Gastrocnemius medialis (tissue), 4 donors: ENCODE results near the gene PRRT4. TPM values are rescaled to one million over a fixed set of nuclear protein-coding genes. Genes with fewer than 3 reads are reported as not detected.

ENCODE experiments used
- ATAC-seq, 2 donors: fragments of 150-250 bp; one replicate each; pipeline ENCODE4 v1.9.1; 2016
- DNase-seq, 2 donors: peaks; one replicate each; pipeline ENCODE4 v3.0.0-alpha.2; 2019
- H3K27ac ChIP-seq, 4 donors: fragments of 200-600 bp; sonication (generic); 1 replicate in 1 of 4; 2 replicates in 3 of 4; pipeline ENCODE4 v1.5.1; 2016 to 2018; ENCODE audit warnings: mild to moderate bottlenecking in 2 of 4, moderate library complexity in 1 of 4
- H3K27me3 ChIP-seq, 3 donors: fragments of 200-600 bp; sonication (generic) in 2 of 3; 1 replicate in 1 of 3; 2 replicates in 2 of 3; pipeline versions ENCODE4 v1.5.1 to v1.6.0; 2016 to 2019; ENCODE audit warnings: mild to moderate bottlenecking in 1 of 3, moderate library complexity in 1 of 3
- H3K36me3 ChIP-seq, 2 donors: fragments of 200-600 bp; sonication (generic) in 1 of 2; one replicate each; pipeline ENCODE4 v1.5.1; 2017 to 2018
- H3K4me1 ChIP-seq, 2 donors: fragments of 200-600 bp; sonication (generic) in 1 of 2; one replicate each; pipeline ENCODE4 v1.5.1; 2016 to 2017; ENCODE audit warnings: mild to moderate bottlenecking in 2 of 2
- H3K4me3 ChIP-seq, 4 donors: fragments of 200-600 bp; sonication (generic) in 3 of 4; 1 replicate in 1 of 4; 2 replicates in 3 of 4; pipeline ENCODE4 v1.5.1; 2016 to 2019; ENCODE audit warnings: mild to moderate bottlenecking in 2 of 4
- H3K9me3 ChIP-seq, 3 donors: fragments of 200-600 bp; sonication (generic) in 2 of 3; 1 replicate in 1 of 3; 2 replicates in 2 of 3; pipeline ENCODE4 v1.5.1; 2016 to 2019
- POLR2A ChIP-seq, 2 donors: fragments of 450-650 bp; IDR thresholded peaks; one replicate each; pipeline ENCODE4 v1.6.1; 2017; ENCODE audit warnings: antibody characterized with exemption in 2 of 2, mild to moderate bottlenecking in 2 of 2, moderate library complexity in 2 of 2
- in situ Hi-C, 4 donors: fragments of 200-750 bp; cut with MboI; loops; one replicate each; pipeline versions ENCODE4 v1.15.0 to v1.8.0; 2017; ENCODE audit warnings: low sequenced_read_pairs in 4 of 4
- intact Hi-C: fragments of 100-400 bp; cut with DNase I; formaldehyde crosslinking; loops from one replicate; pipeline ENCODE4 v1.15.1; 2023; ENCODE audit warnings: low total_unique reads
- total RNA-seq, 4 donors: library from RNA; depleted of rRNA; stranded (reverse); fragments of >200 nt; gene quantifications; one replicate each; pipeline versions ENCODE4 v1.1.0 to v1.2.3, GENCODE V29; 2016
- TF ChIP-seq, protein P1 (sequence below), 5 experiments: fragments of 450-650 bp in 3 of 5; fragments of 200-600 bp in 2 of 5; sonication (generic) in 2 of 5; IDR thresholded peaks in 4 of 5; conservative IDR thresholded peaks in 1 of 5; 1 replicate in 4 of 5; 2 replicates in 1 of 5; pipeline ENCODE4 v1.5.1; 2016 to 2019; ENCODE audit warnings: antibody characterized with exemption in 5 of 5, mild to moderate bottlenecking in 3 of 5, moderate library complexity in 3 of 5

The PRRT4 gene
- total RNA-seq, 4 donors from 2014 or later, result 0.22 to 2.2 (median 0.64) TPM

- Histone ChIP-seq H3K27me3 (peaks cover 0 to 4% (median 4%) of the 10 kb centered on the region in 3 donors), H3K36me3 (no peaks in the 10 kb centered on the region), H3K27ac (peak overlapping the region in 2 of 4 donors; percentile 41 to 43), H3K4me1 (peaks cover 11 to 20% of the 10 kb centered on the region in 2 donors), H3K4me3 (peak overlapping the region; percentile 54 to 71 (median 57)), H3K9me3 (no peaks in the 10 kb centered on the region)
- intact Hi-C loops (no loop called here), in situ Hi-C loops (no loop called here)
- TF ChIP-seq, protein P1, sequence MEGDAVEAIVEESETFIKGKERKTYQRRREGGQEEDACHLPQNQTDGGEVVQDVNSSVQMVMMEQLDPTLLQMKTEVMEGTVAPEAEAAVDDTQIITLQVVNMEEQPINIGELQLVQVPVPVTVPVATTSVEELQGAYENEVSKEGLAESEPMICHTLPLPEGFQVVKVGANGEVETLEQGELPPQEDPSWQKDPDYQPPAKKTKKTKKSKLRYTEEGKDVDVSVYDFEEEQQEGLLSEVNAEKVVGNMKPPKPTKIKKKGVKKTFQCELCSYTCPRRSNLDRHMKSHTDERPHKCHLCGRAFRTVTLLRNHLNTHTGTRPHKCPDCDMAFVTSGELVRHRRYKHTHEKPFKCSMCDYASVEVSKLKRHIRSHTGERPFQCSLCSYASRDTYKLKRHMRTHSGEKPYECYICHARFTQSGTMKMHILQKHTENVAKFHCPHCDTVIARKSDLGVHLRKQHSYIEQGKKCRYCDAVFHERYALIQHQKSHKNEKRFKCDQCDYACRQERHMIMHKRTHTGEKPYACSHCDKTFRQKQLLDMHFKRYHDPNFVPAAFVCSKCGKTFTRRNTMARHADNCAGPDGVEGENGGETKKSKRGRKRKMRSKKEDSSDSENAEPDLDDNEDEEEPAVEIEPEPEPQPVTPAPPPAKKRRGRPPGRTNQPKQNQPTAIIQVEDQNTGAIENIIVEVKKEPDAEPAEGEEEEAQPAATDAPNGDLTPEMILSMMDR (IDR thresholded peaks at IDR 0.05 in 4 of 5, conservative IDR thresholded peaks at IDR 0.05 in 1 of 5), result no peak
- TF ChIP-seq POLR2A (IDR thresholded peaks at IDR 0.05), result no peak
- ATAC-seq (no peak), DNase-seq (no peak)
Observed at GRCh38 chr7:128404886-128405470, 43.5 kb upstream of the PRRT4 start.

DNA sequence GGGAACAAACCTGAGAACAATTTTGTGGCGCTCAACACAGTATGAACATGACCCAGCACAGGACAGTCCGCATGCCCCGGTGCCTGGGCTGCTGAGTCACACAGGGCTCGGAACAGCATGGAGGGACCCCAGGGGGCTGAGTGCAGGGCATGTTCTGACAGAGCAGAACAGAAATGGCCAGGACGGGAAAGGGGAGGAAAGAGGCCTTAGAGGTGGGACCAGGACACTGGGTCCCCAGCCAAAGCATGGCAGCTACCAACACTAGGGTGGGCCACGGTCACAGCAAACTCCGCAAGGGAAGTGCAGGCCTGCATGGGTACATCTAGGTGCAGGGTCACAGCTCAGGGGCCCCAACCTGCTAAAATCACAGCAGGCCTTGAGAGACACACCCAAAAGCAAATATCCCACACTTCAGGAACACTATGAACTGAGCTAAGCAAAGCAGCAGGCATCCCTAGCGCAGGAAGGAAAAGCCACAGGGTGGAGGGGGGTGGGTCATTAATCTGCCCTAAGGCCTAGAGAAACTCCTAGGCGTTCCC, 42.7 kb upstream of the PRRT4 start:
- ATAC-seq, result no peak
- Histone ChIP-seq H3K4me1 (peaks cover 11 to 17% of the 10 kb centered on the region in 2 donors), H3K4me3 (peak overlapping the region in 1 of 4 donors; percentile 54), H3K27me3 (peaks cover 0 to 4% (median 4%) of the 10 kb centered on the region in 3 donors), H3K36me3 (no peaks in the 10 kb centered on the region), H3K9me3 (no peaks in the 10 kb centered on the region), H3K27ac (no peak overlapping the region)
- in situ Hi-C loops (no loop called here), intact Hi-C loops (no loop called here)
- DNase-seq, result no peak
- no peak for TF ChIP-seq POLR2A (IDR thresholded peaks at IDR 0.05)
- TF ChIP-seq, protein P1 (IDR thresholded peaks at IDR 0.05 in 4 of 5, conservative IDR thresholded peaks at IDR 0.05 in 1 of 5), result no peak

GRCh38 chr7:128403676-128404075, 42.2 kb upstream of the PRRT4 start:
- H3K4me1 ChIP-seq, result peaks cover 11 to 12% of the 10 kb centered on the region in 2 donors
- peaks cover 0 to 4% (median 4%) of the 10 kb centered on the region in 3 donors for H3K27me3 ChIP-seq
- no peak for DNase-seq
- no peaks in the 10 kb centered on the region for H3K9me3 ChIP-seq
- intact Hi-C loops (no loop called here), in situ Hi-C loops (no loop called here)
- H3K36me3 ChIP-seq, result no peaks in the 10 kb centered on the region
- TF ChIP-seq, protein P1 (IDR thresholded peaks at IDR 0.05 in 4 of 5, conservative IDR thresholded peaks at IDR 0.05 in 1 of 5), result no peak
- TF ChIP-seq POLR2A (IDR thresholded peaks at IDR 0.05), result no peak
- no peak for ATAC-seq
- H3K27ac ChIP-seq, result no peak overlapping the region
- H3K4me3 ChIP-seq, result no peak overlapping the region

GRCh38 chr7:128402356-128402755, 40.9 kb upstream of the PRRT4 start:
- DNase-seq, result no peak
- ATAC-seq, result no peak
- H3K36me3 ChIP-seq, result peaks cover 0 to 10% of the 10 kb centered on the region in 2 donors
- TF ChIP-seq, protein P1 (IDR thresholded peaks at IDR 0.05 in 4 of 5, conservative IDR thresholded peaks at IDR 0.05 in 1 of 5), result no peak
- no peak for TF ChIP-seq POLR2A (IDR thresholded peaks at IDR 0.05)
- no peak overlapping the region for H3K27ac ChIP-seq
- H3K9me3 ChIP-seq, result no peaks in the 10 kb centered on the region
- no peak overlapping the region for H3K4me3 ChIP-seq
- peaks cover 2 to 6% of the 10 kb centered on the region in 2 donors for H3K4me1 ChIP-seq
- peaks cover 0 to 4% (median 4%) of the 10 kb centered on the region in 3 donors for H3K27me3 ChIP-seq
- intact Hi-C loops, result no loop called here
- in situ Hi-C loops, result no loop called here
